Fibroblast of skin of abdomen (primary cell): ENCODE data around the gene PROM2.

ENCODE experiments used
- DNase-seq: peaks from one replicate; pipeline ENCODE4 v3.0.0-alpha.2; 2013

Gene PROM2

DNA sequence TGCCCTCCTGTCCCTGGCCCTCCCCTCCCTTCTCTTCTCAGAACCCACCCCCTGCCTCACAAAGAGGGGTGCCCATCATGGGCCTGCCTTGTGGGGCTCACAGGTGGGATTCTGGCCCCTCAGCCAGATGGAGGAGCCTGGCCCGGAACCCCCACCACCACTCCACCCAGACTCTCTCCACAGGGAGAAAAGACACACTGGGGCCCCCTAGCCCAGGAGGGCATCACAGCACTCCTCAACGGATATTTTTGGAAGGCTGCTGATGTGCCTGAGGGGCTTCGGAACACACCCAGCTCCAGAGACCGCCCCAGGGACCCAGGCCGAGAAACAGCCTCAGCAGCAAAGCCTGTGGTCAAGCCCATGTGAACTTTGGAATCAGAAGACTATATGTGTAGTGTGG lies 32.8 kb downstream of the PROM2 start:
- no peak for DNase-seq

- DNase-seq = no peak
Measured at GRCh38 chr2:95307878-95308277, 33.6 kb downstream of the PROM2 start.

- DNase-seq = no peak
Measured at GRCh38 chr2:95308426-95308990, 34.3 kb downstream of the PROM2 start.

- no peak for DNase-seq
Measured at GRCh38 chr2:95309599-95309998, 35.4 kb downstream of the PROM2 start.

DNA sequence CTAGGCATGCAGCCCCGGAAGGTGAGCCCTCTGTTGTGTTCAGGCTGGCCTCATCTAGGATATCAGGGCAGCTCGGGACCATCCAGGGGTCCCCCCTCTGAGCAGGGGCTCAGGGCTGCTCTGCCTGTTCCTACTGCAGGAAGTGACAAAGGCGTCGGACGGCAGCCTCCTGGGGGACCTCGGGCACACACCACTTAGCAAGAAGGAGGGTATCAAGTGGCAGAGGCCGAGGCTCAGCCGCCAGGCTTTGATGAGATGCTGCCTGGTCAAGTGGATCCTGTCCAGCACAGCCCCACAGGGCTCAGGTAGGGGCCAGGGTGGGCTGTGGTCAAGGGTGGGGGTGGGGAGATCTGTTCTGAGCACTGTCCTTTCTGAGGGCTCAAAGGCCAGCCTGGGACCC lies 36.0 kb downstream of the PROM2 start:
- DNase-seq = no peak

- DNase-seq = no peak
Measured at GRCh38 chr2:95310651-95311050, 36.4 kb downstream of the PROM2 start.

GRCh38 chr2:95311815-95312542 lies 37.7 kb downstream of the PROM2 start:
- no peak for DNase-seq

GRCh38 chr2:95312543-95313201 lies 38.4 kb downstream of the PROM2 start:
- no peak for DNase-seq

GRCh38 chr2:95313296-95314131 lies 39.3 kb downstream of the PROM2 start:
- DNase-seq = no peak

- DNase-seq = no peak
Measured at GRCh38 chr2:95314598-95314963, 40.3 kb downstream of the PROM2 start.

DNA sequence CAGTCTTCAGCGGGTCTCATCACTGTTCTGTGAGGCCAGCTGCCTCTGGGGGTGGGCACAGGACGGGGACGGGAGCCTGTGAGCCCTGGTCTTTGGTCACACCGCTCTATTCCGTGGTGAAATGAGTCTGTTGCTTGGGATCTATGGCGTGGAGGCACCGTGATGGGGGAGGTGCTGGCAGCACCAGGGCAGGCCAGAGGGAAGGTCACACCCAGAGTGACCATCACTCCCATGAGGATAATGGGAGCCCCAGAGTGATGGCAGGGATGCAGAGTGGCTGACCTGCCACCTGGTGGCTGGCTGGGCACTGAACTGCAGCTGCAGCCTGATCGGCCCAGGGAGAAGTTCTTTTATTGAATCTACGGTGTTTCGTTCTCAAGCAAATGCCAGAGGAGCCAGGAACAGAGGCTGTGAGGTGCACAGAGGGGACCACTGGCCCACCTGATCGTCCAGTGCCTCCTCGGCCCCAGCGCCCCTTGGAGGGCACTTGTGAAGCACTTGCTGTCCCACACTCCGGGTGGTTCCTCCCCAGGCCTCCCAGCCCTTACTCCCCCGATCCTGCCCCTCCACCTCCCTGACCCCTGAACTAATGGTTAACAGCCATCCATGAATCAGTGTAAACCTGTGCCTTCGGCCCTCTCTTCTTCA lies 40.8 kb downstream of the PROM2 start:
- no peak for DNase-seq

DNA sequence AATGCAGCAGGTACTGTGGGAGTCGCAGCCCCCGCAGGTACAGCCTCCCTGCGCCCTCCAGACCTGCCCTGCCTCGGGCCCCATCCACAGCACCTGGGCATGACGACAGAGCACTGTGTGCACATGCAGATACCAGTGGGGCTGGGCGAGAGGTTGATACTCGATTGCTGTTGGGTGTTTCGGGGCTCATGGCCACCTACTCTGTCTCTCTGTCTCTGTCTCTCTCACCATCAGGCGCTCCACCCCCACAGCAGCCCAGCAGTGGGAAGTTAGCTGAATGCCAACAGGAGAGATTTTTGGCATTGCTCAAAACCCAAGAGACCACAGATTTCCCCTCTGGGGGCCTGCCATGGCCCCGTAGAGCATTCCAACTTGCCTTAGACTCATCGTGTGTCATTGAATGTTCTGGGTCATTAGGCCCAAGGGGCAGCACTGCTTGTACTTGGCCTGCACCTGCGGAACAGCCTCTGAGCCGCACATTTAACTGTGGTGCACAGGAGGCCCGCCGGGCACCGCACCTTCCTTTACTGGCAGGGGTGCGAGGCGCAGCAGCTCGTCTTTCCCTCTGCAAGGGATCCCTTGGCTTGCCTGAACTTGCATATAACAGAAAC lies 41.7 kb downstream of the PROM2 start:
- DNase-seq = peak; percentile 83

GRCh38 chr2:95316466-95317122 lies 42.3 kb downstream of the PROM2 start:
- DNase-seq = peak; percentile 60

- no peak for DNase-seq
Measured at GRCh38 chr2:95317123-95317500, 42.9 kb downstream of the PROM2 start.

DNA sequence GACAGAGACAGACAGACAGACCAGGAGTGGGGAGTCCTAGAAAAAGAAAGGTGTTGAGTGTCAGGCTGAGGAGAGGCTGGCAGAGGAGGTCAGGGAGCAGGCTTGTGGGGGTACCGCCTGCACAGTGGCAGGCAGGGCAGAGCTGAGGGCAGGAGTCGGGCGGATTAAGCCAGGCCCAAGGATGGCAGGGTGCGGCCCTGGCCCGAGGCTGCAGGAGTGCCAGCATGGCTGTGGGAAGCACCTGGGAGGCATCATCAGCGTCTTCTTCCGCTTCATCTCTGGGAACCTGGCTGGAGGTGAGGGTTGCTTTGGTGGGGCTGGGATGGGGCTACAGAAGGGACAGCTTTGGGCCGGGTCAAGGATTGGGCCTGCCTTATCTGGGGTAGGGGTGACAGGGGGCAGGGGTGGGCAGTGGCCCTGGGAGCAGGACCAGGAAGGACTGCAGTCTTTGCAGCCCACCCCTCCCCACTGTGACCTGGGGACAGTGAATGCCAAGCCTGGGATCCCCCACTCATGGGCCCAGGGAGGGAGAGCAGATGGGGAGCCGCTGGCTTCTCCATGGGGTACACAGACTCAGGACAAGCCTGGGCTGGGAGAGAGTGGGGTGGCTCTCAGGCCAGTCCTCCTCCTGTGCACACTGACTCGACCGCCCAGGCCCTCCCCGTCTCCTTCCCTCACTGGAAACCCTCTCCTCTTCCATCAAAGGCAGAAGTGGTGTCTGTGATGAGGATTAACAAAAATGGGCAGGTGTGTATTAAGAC lies 43.6 kb downstream of the PROM2 start:
- DNase-seq = no peak

DNA sequence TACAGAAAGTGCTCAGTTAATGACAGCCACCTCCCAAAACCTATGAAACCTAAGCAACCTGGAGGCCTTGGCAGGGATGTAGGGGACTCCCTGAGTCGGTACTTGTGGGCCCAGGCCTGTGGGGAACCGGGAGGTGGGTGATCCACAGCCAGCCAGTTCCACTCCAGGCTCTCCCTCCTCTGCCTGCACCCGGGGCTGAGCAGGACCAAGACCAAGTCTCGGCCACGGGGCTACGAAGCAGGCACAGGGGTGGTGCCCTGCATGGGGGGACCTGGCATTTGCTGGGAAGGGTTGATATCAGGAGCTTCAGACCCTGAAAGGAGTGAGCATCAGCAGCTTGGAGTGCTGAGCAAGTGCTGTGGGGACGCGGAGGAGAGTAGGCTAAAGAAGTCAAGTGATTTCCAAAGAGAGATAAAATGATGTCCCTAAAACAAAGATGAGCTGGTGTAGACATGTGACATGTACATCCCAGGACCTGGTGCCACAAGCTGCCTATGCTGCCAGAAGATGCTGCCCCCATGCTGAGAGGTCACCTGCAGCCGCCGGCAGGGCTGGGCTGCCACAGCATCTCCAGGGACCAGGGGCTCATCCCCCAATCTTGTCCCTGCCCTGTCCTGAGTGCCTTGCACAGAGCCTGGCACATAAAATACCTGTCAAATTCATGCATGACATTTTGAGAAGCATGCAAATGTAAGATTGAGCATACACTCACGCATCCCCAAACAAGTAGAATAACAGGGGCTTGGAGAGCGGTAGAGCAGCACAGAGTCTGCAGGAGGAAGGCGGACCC lies 44.4 kb downstream of the PROM2 start:
- no peak for DNase-seq

DNA sequence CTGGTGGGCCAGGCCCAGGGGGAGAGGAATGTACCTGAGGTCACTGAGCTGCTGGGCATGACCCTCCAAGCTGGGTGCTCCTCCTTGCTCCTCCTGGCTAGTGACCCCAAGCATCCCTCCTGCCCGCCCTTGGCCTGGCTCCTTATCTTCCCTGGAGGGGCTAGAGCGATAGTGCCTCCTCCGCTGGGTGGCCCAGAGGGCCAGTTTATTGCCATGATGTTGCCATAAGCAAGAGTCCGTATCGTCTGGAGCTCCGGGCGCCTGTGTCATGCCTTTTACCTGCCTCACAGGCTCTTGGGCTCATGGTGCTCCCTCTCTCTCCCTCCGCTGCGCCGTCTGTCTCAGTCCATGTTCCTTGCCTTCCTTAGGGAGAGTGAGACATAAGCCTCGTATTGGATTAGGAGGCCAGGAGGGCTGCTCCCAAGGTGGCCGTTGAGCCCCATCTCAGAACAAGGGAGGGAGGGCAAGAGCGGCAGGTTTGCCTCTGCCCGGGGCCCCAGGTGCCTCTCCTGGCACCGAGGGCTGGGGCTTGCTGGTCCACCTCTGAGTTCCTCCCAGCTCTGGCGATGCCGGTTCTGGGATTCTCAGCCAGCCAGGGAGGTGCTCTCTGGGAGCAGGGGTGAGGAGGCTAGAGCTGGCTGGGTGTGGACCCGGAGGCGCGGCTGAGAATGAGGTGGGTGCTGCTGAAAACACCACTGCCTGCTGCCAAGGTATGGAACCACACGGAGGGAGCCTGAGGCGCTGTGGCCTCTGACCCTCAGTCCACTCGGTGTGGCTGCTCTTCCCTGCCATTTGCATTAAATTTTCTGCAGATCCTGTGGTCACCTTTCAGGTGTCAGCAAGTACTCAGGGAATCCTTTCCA lies 45.5 kb downstream of the PROM2 start:
- no peak for DNase-seq

GRCh38 chr2:95320344-95320712 lies 46.1 kb downstream of the PROM2 start:
- no peak for DNase-seq
